ENCODE measurements around the gene SLC11A1.

SLC11A1 gene

DNA sequence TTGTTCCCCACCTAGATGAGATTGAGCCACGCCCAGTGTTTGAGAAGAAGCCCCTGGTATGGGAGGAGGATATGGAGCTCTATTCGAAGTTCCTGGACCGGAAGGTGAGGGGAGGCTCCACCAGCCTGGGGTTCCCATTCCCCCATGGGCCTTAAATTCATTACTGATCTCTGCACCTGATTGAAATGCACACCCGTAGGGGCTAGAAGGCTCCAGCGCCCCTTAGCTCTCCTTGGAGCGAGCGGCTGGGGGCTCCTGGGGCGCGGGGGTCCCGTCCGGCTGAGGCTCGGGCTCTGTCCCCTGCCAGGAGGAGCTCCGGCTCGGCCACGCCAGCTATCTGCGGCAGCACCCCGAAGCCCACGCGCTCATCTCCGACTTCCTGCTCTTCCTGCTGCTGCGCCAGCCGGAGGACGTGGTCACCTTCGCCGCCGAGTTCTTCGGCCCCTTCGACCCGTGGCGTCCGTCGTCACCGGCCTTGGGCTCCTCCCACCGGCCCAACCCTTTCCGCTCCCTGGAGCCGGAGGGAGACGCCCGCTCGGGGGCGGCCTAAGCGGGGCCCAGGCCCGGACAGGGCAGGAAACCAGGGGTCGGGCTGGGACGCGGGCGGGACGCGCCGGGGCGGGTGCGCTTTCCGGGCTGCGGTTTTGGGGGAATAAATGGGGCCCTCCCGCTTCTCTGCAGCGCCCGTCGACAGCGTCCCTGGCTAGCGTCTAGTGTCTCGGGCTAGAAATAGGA is 14.5 kb upstream of the SLC11A1 start:
- peak; percentile 89 for DNase-seq

DNA sequence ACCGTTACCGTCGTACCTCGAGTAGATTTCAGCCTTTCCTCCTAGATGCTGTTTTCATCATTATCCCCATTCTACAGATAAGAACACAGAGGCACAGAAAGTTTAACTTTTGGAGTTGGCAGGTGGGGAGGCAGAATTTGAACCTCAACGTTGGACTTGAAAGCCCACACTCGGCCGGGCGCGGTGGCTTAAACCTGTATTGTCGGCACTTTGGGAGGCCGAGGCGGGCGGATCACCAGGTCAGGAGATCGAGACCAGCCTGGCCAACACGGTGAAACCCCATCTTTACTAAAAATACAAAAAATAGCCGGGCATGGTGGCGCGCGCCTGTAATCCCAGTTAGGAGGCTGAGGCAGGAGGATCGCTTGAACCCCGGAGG is 13.9 kb upstream of the SLC11A1 start:
- DNase-seq, result no peak

DNA sequence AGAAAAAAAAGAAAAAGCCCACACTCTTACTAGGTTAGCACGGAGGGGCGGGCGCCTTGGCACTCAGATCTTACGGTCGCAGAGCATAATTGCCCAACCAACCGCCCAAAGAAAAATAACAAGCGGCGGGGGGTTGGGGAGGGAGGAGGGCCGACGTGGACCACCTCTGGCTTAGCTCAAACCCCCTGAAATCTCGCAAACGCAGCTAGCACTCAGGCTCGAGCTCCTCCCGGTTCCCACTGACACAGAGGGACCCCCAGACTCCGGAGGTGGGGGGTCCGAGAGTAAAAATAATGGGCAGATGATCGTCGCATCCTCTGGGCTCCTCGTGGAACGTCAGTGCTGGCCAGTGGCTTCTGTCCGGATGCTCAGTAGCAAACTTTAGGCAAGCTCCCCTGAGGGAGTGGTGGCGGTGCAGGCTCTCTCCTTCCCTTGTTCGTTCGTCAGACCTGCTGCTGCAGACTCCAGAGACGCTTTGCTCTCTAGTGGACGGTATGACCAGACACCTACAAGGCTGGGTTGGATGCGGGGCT is 13.4 kb upstream of the SLC11A1 start:
- no peak for DNase-seq

GRCh38 chr2:218369330-218369729 is 12.7 kb upstream of the SLC11A1 start:
- DNase-seq, result no peak

DNA sequence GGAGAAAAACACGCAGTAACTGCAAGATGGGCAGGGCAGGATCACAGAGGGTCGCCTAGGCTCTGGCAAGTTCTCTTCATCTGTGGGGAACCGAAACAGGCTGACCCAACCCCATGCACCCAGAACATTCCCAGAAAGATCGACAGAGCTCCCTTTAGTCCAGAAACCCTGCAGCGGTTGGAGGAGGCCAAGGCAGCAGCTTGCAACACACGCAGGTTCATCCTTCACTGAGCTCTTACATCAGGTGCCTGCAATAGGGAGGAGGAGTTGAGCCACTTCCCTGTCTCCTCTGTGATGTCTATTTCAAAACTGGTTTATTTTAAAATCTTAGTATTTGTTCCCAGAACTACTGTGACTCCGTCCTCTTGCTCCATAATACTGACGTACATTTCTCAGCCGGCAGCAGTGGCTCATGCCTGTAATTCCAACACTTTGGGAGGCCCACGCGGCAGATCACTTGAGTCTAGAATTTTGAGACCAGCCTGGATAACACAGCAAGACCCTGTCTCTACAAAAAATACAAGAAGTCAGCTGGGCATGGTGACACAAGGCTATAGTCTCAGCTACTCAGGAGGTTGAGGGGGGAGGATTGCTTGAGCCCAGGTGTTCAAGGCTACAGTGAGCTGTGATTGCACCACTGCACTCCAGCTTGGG is 11.5 kb upstream of the SLC11A1 start:
- DNase-seq, result no peak

- no peak for DNase-seq
These were observed 10.1 kb upstream of the SLC11A1 start for GRCh38 chr2:218371983-218372350.

DNA sequence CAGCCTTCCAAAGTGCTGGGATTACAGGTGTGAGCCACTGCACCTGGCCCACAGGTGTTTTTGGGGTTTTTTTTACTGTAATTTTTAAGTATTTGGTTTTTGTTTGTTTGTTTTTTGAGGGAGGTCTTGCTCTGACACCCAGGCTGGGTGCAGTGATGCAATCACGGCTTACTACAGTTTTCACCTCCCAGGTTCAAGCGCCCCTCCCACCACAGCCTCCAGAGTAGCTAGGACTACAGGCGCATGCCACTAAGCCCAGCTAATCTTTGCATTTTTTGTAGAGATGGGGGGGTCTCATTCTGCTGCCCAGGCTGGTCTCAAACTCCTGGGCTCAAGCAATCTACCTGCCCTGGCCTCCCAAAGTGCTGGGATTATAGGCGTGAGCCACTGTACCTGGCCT is 7.3 kb upstream of the SLC11A1 start:
- no peak for DNase-seq

DNA sequence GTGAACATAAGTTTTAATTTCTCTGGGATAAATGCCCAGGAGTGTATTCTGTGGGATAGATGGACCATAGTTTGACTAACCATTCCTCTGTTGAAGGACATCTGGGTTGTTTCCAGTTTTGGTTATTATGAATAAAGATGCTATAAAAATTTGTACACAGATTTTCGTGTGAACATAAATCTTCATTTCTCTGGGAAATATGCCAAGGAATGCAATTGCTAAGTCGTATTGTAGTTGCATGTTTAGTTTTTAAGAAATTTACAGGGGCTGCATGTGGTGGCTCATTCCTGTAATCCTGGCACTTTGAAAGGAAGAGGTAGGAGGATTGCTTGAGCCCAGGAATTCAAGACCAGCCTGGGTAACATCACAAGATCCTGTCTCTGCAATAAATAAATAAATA is 6.9 kb upstream of the SLC11A1 start:
- DNase-seq, result no peak

- no peak for DNase-seq
These were observed 4.0 kb upstream of the SLC11A1 start for GRCh38 chr2:218378053-218378452.

- no peak for DNase-seq
These were observed 712 bp downstream of the SLC11A1 start for GRCh38 chr2:218382785-218383184.

DNA sequence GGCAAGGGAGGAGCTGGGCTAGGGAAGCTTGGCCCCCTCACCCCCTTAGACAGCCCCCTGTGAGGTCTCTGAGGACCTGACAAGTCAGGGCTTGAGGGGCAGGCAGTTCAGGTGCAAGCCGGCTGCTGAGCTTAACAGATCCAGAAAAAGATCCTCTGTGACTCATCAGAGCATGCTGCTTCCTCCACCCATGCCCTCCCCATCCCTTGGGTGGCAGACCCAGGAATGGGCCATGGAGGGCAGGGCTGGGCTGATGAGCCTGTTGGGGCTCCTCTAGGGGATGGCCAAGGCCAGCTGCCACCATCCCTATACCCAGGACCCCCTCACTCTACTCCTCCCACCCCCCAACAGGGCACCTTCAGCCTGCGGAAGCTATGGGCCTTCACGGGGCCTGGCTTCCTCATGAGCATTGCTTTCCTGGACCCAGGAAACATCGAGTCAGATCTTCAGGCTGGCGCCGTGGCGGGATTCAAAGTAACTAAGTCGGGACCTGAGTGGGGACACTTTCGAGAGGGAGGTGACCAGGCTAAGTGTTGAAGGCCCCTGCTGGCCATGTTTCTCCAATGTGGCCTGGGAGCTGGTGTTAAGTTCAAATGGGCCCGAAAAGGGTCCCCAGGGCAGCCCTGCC is 1.9 kb downstream of the SLC11A1 start:
- DNase-seq, result no peak

DNA sequence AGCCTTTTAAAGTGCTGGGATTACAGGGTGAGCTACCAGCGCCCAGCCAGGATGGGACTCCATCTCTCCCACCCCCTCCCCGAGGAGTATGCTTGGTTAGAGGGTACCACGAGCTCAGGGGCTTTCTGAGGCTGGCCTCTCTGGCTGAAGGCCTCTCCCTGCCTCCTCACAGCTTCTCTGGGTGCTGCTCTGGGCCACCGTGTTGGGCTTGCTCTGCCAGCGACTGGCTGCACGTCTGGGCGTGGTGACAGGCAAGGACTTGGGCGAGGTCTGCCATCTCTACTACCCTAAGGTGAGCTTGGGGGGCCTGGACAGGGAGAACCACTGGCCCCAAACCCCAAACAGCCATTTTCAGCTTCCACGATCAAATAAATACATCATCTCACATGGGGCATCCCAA is 2.9 kb downstream of the SLC11A1 start:
- DNase-seq, result no peak

DNA sequence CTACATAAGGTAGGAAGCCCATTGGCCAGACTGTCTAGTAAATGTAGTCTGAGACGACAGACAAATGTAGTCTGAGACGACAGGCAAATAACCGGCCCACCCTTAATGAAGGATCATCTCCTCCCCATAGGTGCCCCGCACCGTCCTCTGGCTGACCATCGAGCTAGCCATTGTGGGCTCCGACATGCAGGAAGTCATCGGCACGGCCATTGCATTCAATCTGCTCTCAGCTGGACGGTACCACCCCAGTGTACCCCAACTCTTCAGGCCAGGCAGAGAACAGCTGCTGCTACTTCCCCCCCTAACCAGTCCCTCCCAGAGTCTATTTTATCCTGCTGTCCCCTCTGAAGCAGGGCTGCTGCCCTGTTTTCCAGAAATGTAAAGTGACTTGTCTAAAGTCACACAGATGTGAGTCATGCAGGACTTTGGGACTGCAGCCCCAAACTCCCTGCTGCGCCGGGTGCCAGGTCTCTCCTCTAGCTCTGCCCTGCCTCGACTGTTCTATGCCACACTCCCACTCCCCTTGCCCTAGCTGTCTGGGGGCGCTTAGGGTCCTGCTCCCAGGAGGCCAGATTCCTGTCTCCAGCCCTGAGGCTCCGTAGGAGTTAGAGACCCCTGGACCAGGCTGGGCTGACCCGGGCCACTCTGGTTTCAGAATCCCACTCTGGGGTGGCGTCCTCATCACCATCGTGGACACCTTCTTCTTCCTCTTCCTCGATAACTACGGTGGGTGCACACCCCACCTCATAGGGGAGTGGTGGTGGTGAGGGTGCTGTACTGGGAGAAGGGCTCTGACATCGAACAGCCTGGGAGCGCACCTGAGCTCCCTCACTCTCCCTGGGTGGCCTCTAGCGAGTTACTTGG is 4.7 kb downstream of the SLC11A1 start:
- no peak for DNase-seq

- no peak for DNase-seq
These were observed 5.5 kb downstream of the SLC11A1 start for GRCh38 chr2:218387369-218388194.

DNA sequence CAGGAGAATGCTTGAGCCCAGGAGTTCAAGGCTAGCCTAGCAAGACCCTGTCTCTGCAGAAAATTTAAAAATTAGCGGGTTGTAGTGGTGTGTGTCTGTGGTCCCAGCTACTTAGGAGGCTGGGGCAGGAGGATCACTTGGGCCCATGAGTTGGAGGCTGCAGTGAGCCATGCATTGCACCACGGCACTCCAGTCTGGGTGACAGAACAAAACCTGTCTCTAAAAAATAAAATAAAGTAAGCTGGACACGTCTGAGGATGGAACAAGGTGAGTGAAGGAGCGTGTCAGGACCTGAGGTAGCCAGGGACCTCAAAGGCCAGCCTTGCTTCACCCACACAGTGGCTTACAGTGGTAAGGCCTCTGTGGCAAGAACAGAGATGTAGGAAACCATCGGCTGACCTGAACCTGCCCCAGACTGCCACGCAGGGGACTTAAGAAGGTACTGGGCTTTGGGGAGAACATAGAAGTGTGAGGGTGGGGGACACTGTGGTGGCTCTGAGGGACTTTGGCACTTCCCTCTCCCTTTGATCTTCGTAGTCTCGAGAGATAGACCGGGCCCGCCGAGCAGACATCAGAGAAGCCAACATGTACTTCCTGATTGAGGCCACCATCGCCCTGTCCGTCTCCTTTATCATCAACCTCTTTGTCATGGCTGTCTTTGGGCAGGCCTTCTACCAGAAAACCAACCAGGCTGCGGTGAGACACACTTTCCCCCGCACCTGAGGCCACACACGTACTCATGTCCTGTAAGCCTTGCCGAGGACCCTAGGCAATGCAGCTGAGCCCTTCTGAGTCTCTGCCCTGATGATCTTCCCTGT is 7.5 kb downstream of the SLC11A1 start:
- DNase-seq, result no peak

GRCh38 chr2:218391202-218391601 is 9.1 kb downstream of the SLC11A1 start:
- no peak for DNase-seq

DNA sequence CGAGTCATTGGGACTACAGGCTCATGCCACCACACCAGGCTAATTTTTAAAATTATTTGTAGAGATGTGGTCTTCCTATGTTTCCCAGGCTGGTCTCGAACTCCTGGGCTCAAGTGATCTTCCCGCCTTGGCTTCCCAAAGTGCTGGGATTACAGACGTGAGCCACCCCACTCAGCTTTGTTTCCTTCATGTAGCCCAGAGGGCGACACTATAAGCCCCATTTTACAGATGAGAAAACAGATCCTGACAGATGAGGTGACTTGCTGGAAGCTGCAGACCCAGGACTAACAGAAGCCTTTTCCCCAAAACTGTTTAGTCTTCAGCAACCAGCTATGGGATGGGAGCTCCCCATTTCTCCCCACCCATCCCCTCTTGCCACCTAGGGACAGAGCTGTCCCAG is 10.4 kb downstream of the SLC11A1 start:
- no peak for DNase-seq

- DNase-seq, result no peak
These were observed 10.9 kb downstream of the SLC11A1 start for GRCh38 chr2:218392891-218393462.

GRCh38 chr2:218393750-218394290 is 11.7 kb downstream of the SLC11A1 start:
- peak; percentile 71 for DNase-seq

DNA sequence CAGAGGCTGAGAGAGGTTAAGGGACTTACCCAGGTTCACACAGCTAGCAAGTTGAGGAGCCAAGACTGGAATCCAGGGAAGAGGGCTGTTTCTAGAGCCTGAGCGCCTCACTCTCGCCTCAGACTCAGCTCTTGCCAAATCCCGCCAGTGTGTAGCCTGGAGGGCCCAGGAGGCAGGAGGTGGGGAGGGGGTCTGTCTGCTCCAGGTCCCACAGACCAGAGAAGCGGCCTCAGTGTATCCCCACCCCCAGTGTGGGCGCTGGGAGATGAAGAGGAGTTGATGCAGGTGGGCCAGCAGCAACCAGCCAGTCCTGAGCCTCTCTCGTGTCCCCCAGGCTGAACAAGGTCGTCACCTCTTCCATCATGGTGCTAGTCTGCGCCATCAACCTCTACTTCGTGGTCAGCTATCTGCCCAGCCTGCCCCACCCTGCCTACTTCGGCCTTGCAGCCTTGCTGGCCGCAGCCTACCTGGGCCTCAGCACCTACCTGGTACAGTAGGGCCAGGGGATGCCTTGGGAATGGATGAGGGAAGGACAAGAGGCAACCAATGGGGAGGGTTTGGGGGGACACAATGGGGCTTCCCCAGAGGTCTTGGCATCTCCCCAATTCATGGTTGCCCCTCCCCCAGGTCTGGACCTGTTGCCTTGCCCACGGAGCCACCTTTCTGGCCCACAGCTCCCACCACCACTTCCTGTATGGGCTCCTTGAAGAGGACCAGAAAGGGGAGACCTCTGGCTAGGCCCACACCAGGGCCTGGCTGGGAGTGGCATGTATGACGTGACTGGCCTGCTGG is 12.4 kb downstream of the SLC11A1 start:
- DNase-seq, result peak; percentile 40
